Natural killer cell treated with Interleukin-12 subunit alpha and Interleukin-12 subunit beta and Interleukin-15 and Interleukin-18, amount 100 ng/mL, for 72 hours (primary cell): ENCODE results near the gene SOX21. TPM values are rescaled to one million over a fixed set of nuclear protein-coding genes. Genes with fewer than 3 reads are reported as not detected.

ENCODE experiments used
- total RNA-seq, 2 donors: library from RNA; stranded (reverse); gene quantifications; one replicate each; pipeline ENCODE4 v1.2.3, GENCODE V29; 2022

SOX21 gene
- total RNA-seq, 2 donors from 2014 or later: not detected

Other genes with a start within 250 kb of the SOX21 start
- not detected for gene DCT, start 232.9 kb downstream of the SOX21 start, total RNA-seq
- 10 to 100 TPM; 18.7 to 20.5 TPM for gene TGDS, start 116.4 kb downstream of the SOX21 start, total RNA-seq
- gene GPR180, start 110.7 kb downstream of the SOX21 start, total RNA-seq: 1 to 10 TPM; 7.1 to 7.8 TPM